T-helper 1 cell treated with Interleukin-12 subunit alpha and Interleukin-12 subunit beta and Interleukin-4 antibody, amounts not matched to agents 30 μg/mL and 1 μg/mL, for 36 hours (primary cell): ENCODE results near the gene NFATC4.
A peak's percentile ranks its signal among the peaks of the same experiment; 100 is the strongest.
"Not testable (repeated sequence)": the region's sequence is repeated elsewhere in the genome, so short reads cannot be mapped to it uniquely, and the experiment has no call there.

Experiments
- H3K27ac Mint-ChIP-seq: one replicate; pipeline ENCODE4 v1.8.0; 2021; ENCODE audit warnings: mild to moderate bottlenecking, mixed read lengths
- H3K27me3 Mint-ChIP-seq: one replicate; pipeline ENCODE4 v1.8.0; 2021; ENCODE audit warnings: low read depth, mixed read lengths
- H3K36me3 Mint-ChIP-seq: one replicate; pipeline ENCODE4 v1.8.0; 2021; ENCODE audit warnings: low read depth, mixed read lengths
- H3K4me1 Mint-ChIP-seq: one replicate; pipeline ENCODE4 v1.8.0; 2021; ENCODE audit warnings: low read depth, mixed read lengths
- H3K4me3 Mint-ChIP-seq: one replicate; pipeline ENCODE4 v1.8.0; 2021; ENCODE audit warnings: mild to moderate bottlenecking, moderate library complexity, mixed read lengths
- H3K9me3 Mint-ChIP-seq: one replicate; pipeline ENCODE4 v1.8.0; 2021; ENCODE audit warnings: mixed read lengths

Gene NFATC4

DNA sequence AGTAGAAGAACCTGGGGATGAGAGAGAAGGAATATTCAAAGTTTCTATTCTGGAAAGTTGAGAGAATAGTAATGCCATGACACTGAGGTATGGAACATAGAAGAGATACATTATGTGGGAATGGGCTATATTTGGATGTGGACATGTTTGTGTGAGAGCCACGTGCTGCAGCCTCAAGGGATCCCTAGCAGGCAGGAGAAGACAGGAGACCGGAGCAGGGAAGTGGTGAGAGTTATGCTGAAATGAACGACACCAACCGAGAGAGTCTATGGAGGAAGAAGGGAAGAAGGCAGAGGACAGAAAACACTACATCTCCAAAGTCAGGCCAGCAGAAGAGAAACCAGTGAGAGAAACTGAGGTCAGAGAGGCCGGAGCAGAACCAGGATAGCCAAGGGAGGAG is 18.2 kb upstream of the NFATC4 start:
- Mint-ChIP-seq H3K4me3 (no peak overlapping the region), H3K9me3 (no peaks in the 10 kb centered on the region), H3K4me1 (no peaks in the 10 kb centered on the region), H3K36me3 (no peaks in the 10 kb centered on the region), H3K27me3 (peaks cover 67% of the 10 kb centered on the region), H3K27ac (no peak overlapping the region)

DNA sequence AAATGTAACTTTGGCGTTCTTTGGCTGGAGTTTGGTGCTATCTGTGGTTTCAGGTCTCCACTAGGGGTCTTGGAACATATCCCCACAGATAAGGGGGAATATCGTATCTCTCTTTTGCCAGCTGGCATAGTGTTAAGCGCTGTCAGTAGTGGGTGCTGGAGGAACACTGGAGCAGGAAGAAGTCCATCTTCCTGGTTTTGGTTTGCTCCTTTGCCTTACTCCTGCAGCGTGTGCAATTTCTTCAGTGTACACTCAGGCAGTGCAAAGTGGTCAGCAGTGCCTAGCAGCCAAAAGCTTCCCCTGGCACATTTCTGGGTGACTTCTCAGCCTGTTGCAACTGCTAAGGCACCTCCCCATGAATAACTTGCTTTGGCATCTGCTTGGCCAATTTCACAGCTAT is 16.5 kb upstream of the NFATC4 start:
- peaks cover 57% of the 10 kb centered on the region for H3K27me3 Mint-ChIP-seq
- H3K36me3 Mint-ChIP-seq = no peaks in the 10 kb centered on the region
- no peak overlapping the region for H3K27ac Mint-ChIP-seq
- H3K4me3 Mint-ChIP-seq = no peak overlapping the region
- no peaks in the 10 kb centered on the region for H3K4me1 Mint-ChIP-seq
- H3K9me3 Mint-ChIP-seq = no peaks in the 10 kb centered on the region

DNA sequence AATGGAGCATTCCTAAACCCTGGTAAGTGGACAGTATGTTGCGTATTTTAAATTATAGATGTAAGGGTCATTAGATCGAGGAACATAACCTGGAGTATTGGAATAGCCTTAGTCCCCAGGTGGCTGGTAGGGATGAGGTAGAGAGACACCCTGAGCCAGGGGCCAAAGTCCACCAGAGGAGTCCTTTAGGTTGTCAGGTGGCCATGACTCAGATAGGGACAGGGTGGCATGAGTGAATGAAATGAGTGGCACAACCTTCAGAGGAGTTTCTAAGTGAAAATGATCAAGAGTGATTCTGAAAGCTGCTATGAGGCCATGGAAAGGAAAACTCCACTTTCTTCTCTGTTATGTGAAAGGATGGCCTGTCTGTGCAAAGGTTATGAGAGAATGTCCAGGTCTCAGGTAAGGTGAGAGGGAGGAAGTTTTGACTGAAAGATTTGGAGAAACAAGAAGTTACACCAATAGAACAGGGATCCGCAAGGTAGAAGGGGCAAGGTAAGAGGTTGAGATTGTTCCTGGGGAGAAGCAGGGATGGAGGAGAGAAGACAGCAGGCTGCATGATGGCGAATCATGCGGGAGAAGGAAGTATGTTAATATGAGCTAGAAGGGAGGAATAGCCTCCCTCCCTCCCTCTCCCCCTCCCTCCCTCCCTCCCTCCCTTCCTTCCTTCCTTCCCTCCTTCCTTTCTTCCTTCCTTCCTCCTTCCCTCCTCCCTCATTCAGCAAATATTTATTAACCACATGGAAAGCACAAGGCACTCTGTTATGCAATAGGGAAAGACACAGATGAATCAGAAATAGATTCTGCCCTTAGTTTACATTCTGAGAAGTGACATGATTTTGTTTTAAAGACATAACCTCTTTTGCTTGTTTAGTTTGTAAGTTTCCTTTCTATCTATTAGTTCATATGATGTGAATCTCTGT is 14.2 kb upstream of the NFATC4 start:
- Mint-ChIP-seq H3K27me3 (peaks cover 49% of the 10 kb centered on the region), H3K27ac (no peak overlapping the region)

DNA sequence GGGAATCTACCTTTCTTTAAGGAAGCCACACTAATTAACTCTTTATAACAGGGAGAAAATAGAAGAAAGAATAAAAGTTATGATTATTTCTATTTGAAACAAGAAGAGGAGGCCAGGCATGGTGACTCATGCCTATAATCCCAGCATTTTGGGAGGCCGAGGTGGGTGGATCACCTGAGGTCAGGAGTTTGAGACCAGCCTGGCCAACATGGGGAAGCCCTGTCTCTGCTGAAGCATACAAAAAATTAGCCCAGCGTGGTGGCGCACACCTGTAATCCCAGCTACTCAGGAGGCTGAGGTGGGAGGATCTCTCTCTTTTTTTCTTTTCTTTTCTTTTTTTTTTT is 13.5 kb upstream of the NFATC4 start:
- not testable (repeated sequence) for H3K9me3 Mint-ChIP-seq, H3K36me3 Mint-ChIP-seq, H3K4me3 Mint-ChIP-seq, H3K4me1 Mint-ChIP-seq, H3K27ac Mint-ChIP-seq
- H3K27me3 Mint-ChIP-seq = peaks cover 44% of the 10 kb centered on the region

More for the DNA sequence above, 14.2 kb upstream of the NFATC4 start:
- Mint-ChIP-seq H3K4me1 (no peaks in the 10 kb centered on the region), H3K9me3 (no peaks in the 10 kb centered on the region), H3K36me3 (no peaks in the 10 kb centered on the region), H3K4me3 (no peak overlapping the region)

DNA sequence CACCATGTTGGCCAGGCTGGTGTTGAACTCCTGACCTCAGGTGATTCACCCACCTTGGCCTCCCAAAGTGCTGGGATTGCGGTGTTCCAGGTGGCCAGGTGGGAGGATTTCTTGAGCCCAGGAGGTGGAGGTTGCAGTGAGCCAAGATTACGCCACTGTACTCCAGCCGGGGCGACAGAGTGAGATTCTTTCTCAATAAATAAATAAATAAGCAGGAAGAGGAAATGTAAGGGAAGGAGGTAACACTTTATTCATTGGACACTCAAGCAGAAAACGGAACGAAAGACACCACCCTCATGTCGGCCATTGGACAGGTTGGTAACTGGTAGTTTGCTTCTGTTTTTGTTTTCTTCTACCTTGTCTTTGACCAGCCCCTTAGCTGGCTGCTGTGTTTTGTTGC is 13.0 kb upstream of the NFATC4 start:
- no peaks in the 10 kb centered on the region for H3K36me3 Mint-ChIP-seq
- peaks cover 43% of the 10 kb centered on the region for H3K27me3 Mint-ChIP-seq
- H3K4me3 Mint-ChIP-seq = no peak overlapping the region
- no peaks in the 10 kb centered on the region for H3K4me1 Mint-ChIP-seq
- no peak overlapping the region for H3K27ac Mint-ChIP-seq
- no peaks in the 10 kb centered on the region for H3K9me3 Mint-ChIP-seq

DNA sequence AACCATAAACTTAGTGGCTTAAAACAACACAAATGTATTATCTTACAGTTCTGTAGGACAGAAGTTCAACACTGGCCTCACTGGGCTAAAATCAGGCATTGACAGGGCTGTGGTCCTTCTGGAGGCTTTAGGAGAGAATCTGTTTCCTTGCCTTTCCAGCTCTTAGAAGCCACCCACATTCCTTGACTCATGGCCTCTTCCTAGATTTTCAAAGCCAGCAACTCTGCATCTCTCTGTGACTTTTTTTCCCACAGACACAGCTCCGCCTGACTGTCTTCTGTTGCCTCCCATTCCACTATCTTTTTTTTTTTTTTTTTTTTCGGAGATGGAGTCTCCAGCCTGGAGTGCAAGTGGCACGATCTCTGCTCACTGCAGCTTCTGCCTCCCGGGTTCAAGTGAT is 11.8 kb upstream of the NFATC4 start:
- Mint-ChIP-seq H3K27me3 (peaks cover 38% of the 10 kb centered on the region), H3K4me3 (no peak overlapping the region), H3K9me3 (peaks cover 3% of the 10 kb centered on the region), H3K27ac (no peak overlapping the region), H3K4me1 (no peaks in the 10 kb centered on the region), H3K36me3 (no peaks in the 10 kb centered on the region)

DNA sequence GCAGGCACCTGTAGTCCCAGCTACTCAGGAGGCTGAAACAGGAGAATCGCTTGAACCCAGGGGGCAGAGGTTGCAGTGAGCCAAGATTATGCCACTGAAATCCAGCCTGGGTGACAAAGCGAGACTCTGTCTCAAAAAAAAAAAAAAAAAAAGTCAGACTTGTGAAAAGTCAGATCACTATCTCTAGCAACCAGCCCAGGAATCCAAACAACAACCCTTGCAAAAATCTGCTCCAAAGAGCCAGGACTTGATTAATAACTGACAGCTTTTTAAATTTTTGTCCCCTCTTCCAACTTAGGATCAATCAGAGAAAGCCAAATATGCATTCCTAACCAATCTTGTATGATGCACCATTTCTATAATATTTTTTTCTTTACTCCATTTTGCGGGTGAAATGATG is 7.7 kb upstream of the NFATC4 start:
- Mint-ChIP-seq H3K36me3 (no peaks in the 10 kb centered on the region), H3K4me1 (peaks cover 3% of the 10 kb centered on the region), H3K9me3 (peaks cover 3% of the 10 kb centered on the region), H3K4me3 (no peak overlapping the region), H3K27me3 (peaks cover 36% of the 10 kb centered on the region), H3K27ac (no peak overlapping the region)

DNA sequence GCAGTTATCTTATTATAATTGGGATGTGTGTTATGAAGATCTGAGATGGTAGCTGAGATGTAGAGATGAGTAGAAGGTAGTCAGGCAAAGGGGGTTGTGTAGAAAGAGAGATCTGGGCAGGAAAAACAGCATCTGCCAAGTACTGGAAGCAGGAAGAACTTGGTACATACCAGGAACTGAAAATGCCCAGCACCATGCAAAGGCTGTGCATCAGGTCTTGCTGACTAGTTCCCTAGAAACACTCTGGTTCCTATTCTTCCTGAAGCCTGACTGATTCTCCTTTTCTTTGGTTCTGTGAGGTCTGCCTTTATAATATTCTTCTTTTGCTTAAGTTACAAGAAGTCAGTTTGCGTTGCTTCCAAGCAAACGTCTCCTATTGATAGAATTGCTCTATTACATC is 6.7 kb upstream of the NFATC4 start:
- Mint-ChIP-seq H3K9me3 (peaks cover 3% of the 10 kb centered on the region), H3K4me1 (peaks cover 10% of the 10 kb centered on the region), H3K36me3 (no peaks in the 10 kb centered on the region), H3K27me3 (peaks cover 46% of the 10 kb centered on the region), H3K27ac (no peak overlapping the region), H3K4me3 (no peak overlapping the region)

DNA sequence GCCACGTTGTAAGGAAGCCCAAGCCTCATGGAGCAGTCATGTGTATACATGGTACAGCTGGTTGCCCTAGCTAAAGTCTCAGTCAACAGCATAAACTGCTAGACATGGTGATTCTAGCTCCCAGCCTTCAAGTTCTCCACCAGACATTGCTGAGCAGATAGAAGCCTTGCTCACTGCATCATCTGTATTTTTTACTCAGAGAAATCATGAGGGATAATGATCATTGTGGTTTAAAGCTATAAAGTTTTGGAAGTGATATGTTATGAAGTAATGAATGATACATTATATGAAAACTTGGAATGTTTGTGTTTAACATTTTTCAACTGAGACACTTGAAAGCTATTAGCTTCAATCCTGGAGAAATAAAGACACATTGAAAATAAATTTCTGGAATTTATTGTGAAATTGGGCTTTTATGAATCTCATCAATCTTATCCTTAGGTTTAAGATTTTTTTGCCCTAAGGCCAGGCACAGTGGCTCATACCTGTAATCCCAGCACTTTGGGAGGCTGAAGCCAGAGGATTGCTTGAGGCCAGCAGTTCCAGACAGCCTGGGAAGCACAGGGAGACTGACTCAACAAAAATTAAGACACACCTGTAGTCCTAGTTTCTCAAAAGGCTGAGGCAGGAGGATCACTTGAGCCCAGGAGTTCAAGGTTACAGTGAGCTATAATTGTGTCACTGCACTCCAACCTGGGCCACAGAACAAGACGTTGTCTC is 5.6 kb upstream of the NFATC4 start:
- Mint-ChIP-seq H3K4me1 (peaks cover 14% of the 10 kb centered on the region), H3K27ac (no peak overlapping the region), H3K36me3 (no peaks in the 10 kb centered on the region), H3K4me3 (no peak overlapping the region), H3K9me3 (peaks cover 3% of the 10 kb centered on the region), H3K27me3 (peaks cover 54% of the 10 kb centered on the region)

DNA sequence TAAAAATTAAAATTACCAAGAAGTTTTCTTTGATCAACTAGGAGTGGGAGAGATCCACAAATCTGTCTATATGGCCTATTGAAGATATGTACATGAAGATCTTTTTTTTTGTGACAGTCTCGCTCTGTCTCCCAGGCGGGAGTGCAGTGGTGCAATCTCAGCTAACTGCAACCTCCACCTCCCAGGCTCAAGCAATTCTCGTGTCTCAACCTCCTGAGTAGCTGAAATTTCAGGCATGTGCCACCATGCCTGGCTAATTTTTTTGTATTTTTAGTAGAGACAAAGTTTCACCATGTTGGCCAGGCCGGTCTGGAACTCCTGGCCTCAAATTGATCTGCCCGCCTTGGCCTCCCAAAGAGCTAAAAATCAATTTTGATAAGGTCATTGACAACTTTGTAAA is 4.6 kb upstream of the NFATC4 start:
- Mint-ChIP-seq H3K36me3 (no peaks in the 10 kb centered on the region), H3K27ac (no peak overlapping the region), H3K4me3 (no peak overlapping the region), H3K9me3 (peaks cover 3% of the 10 kb centered on the region), H3K27me3 (peaks cover 63% of the 10 kb centered on the region), H3K4me1 (peaks cover 14% of the 10 kb centered on the region)

DNA sequence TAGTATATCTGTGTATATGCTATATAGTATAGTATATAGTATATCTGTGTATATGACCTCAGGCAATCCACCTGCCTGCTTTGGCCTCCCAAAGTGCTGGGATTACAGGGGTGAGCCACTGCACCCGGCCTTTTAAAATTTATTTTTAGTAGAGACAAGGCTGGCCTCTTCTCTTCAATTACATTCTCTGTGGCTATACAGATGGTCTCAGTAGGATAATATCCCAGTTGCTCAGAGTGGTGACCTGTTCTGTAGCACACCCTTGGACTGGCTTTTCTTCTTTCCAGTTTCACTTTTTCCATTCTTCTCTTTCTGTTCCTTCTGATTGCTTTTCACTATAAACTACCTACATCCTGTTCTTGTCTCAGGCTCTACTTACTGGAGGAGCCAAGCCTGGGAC is 3.1 kb upstream of the NFATC4 start:
- Mint-ChIP-seq H3K4me1 (peaks cover 14% of the 10 kb centered on the region), H3K36me3 (no peaks in the 10 kb centered on the region), H3K9me3 (peaks cover 3% of the 10 kb centered on the region), H3K4me3 (no peak overlapping the region), H3K27me3 (peaks cover 69% of the 10 kb centered on the region), H3K27ac (no peak overlapping the region)

DNA sequence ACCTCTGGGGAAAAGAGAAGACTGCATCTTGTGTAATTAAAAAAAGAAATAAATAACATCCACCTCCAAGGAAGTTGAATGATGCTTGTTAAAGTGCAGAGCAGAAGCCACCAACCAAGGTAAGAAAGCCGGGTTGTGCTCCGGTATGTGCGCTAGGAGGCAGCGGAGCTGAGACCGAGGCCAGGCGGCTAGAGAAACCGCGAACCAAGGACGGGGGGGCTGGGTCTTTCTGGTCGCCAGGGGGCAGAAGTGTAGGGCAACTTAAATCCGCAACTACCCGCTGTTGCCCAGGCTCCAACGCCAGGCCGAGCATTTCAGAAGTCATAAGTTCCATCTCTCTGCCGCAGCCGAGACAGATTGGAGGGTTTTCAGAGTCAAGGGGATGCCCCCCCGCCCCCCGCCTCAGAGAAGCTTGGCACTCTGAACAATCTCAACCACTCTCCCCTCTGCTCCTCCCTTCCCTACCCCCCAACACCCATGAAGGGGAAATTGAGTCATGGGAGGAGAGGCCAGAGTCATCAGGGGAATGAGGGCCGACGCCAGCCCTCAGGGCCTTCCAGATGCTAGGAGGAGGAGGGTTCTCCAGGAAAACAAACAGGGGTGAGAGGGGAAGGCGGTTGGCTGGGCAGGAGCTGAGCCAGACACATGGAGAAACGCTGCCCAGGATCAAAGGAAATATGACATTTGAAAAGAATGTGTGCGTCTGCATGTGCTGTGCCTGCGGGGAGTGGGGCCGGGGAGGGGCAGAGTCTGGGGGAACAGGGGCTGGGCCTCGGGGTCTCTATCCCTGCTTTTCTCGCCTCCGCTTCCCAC is 2.2 kb upstream of the NFATC4 start:
- H3K27me3 Mint-ChIP-seq = peaks cover 64% of the 10 kb centered on the region
- H3K4me1 Mint-ChIP-seq = peaks cover 14% of the 10 kb centered on the region
- peaks cover under 1% of the 10 kb centered on the region for H3K9me3 Mint-ChIP-seq

DNA sequence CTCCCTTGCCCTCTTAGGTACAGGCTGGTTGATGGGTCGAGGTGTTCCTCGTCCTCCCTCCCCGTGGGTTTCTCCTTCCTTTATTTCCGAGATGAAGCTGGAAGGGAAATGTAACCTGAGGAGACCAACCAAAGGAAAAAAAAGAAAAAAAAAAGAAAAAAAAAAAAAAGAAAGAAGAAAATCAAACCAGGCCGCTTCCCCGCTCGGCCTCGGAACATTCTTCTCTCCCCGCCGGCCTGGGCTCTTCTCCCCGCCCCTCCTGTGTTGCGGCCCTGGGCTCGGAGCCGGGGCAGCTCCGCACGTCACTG is 1.6 kb upstream of the NFATC4 start:
- Mint-ChIP-seq H3K9me3 (no peaks in the 10 kb centered on the region), H3K4me1 (peaks cover 14% of the 10 kb centered on the region), H3K27me3 (peaks cover 66% of the 10 kb centered on the region), H3K4me3 (no peak overlapping the region), H3K36me3 (no peaks in the 10 kb centered on the region), H3K27ac (no peak overlapping the region)

More for the DNA sequence above, 2.2 kb upstream of the NFATC4 start:
- H3K27ac Mint-ChIP-seq = no peak overlapping the region
- no peaks in the 10 kb centered on the region for H3K36me3 Mint-ChIP-seq
- peak overlapping the region; percentile 50 for H3K4me3 Mint-ChIP-seq

DNA sequence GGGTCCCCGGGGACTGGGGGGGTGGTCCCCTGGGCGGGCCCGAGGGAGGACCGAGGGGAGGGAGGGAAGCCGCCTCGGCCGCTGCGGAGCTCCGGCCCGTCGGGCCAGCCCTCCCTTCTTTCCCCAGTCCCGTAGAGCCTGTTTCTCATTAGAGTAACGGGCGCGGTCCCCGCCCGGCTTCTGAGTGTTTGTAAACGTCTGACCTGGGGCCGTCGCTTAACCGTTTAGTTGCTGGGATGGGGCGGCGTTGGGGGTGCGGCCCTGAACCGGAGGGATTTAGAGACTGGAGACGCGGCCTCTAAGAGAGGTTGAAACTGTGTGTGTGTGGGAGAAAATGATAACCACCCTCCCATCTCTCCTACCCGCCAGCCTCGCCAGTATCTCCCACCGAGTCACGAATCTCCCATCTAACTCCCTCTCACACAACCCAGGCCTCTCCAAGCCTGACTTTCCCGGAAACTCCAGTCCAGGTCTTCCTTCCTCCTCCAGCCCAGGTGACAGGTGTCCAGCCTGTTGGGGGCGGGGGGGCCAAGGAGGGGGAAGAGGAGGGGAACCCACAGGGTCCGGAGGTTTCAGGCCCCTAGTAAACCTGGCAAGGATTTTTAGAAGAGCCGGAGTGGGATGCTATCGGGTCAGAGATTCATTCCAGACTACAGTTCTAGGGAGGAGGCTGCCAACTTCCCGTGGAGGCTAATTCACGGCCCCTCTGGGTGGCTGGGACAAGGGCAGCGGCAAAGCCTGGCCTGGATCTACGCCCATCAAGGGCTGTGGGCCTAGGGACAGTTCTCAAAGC is 1.1 kb upstream of the NFATC4 start:
- Mint-ChIP-seq H3K27ac (no peak overlapping the region), H3K4me1 (peaks cover 14% of the 10 kb centered on the region), H3K4me3 (peak overlapping the region; percentile 25), H3K9me3 (no peaks in the 10 kb centered on the region), H3K27me3 (peaks cover 64% of the 10 kb centered on the region), H3K36me3 (no peaks in the 10 kb centered on the region)
